GM18499 (cell line): ENCODE results near the gene ZBTB34.
"Not testable (repeated sequence)": the region's sequence is repeated elsewhere in the genome, so short reads cannot be mapped to it uniquely, and the experiment has no call there.

Experiments used
- ATAC-seq: cut with Tn5 transposase; IDR thresholded peaks from one replicate; pipeline ENCODE4 v1.9.1; 2021; ENCODE audit warnings: moderate number of reproducible peaks; ENCODE audit not compliant: insufficient read depth, unreplicated experiment

The ZBTB34 gene

GRCh38 chr9:126860077-126860756 is at the start of gene ZBTB34:
Gene ZBTB34, plus strand, starts transcription at chr9:126860639. Its CDS starts 18,761 bp downstream, at chr9:126879400.
- no peak for ATAC-seq

GRCh38 chr9:126813072-126813471 is 47.4 kb upstream of the ZBTB34 start:
- no peak for ATAC-seq

GRCh38 chr9:126814091-126814490 is 46.3 kb upstream of the ZBTB34 start:
- no peak for ATAC-seq

GRCh38 chr9:126817615-126818014 is 42.8 kb upstream of the ZBTB34 start:
- ATAC-seq, result not testable (repeated sequence)

- no peak for ATAC-seq
Measured at GRCh38 chr9:126818482-126818881, 42.0 kb upstream of the ZBTB34 start.

- ATAC-seq, result no peak
Measured at GRCh38 chr9:126819482-126819881, 41.0 kb upstream of the ZBTB34 start.

GRCh38 chr9:126822278-126822677 is 38.2 kb upstream of the ZBTB34 start:
- ATAC-seq, result no peak

- no peak for ATAC-seq
Measured at GRCh38 chr9:126822873-126823272, 37.6 kb upstream of the ZBTB34 start.

GRCh38 chr9:126824052-126824451 is 36.4 kb upstream of the ZBTB34 start:
- not testable (repeated sequence) for ATAC-seq

- no peak for ATAC-seq
Measured at GRCh38 chr9:126827227-126827626, 33.2 kb upstream of the ZBTB34 start.

GRCh38 chr9:126829035-126829434 is 31.4 kb upstream of the ZBTB34 start:
- ATAC-seq, result no peak

- no peak for ATAC-seq
Measured at GRCh38 chr9:126830827-126831226, 29.6 kb upstream of the ZBTB34 start.

- ATAC-seq, result no peak
Measured at GRCh38 chr9:126832440-126832839, 28.0 kb upstream of the ZBTB34 start.

GRCh38 chr9:126833020-126833419 is 27.4 kb upstream of the ZBTB34 start:
- ATAC-seq, result no peak

- ATAC-seq, result no peak
Measured at GRCh38 chr9:126833710-126834345, 26.6 kb upstream of the ZBTB34 start.

- ATAC-seq, result no peak
Measured at GRCh38 chr9:126834672-126835071, 25.8 kb upstream of the ZBTB34 start.

GRCh38 chr9:126836216-126836615 is 24.2 kb upstream of the ZBTB34 start:
- ATAC-seq, result no peak

GRCh38 chr9:126838055-126838811 is 22.2 kb upstream of the ZBTB34 start:
- no peak for ATAC-seq

- no peak for ATAC-seq
Measured at GRCh38 chr9:126838895-126839294, 21.5 kb upstream of the ZBTB34 start.

- ATAC-seq, result no peak
Measured at GRCh38 chr9:126839301-126839700, 21.1 kb upstream of the ZBTB34 start.

GRCh38 chr9:126842220-126842842 is 18.1 kb upstream of the ZBTB34 start:
- ATAC-seq, result no peak
